ENCODE results near the gene TSPAN9.

DNA sequence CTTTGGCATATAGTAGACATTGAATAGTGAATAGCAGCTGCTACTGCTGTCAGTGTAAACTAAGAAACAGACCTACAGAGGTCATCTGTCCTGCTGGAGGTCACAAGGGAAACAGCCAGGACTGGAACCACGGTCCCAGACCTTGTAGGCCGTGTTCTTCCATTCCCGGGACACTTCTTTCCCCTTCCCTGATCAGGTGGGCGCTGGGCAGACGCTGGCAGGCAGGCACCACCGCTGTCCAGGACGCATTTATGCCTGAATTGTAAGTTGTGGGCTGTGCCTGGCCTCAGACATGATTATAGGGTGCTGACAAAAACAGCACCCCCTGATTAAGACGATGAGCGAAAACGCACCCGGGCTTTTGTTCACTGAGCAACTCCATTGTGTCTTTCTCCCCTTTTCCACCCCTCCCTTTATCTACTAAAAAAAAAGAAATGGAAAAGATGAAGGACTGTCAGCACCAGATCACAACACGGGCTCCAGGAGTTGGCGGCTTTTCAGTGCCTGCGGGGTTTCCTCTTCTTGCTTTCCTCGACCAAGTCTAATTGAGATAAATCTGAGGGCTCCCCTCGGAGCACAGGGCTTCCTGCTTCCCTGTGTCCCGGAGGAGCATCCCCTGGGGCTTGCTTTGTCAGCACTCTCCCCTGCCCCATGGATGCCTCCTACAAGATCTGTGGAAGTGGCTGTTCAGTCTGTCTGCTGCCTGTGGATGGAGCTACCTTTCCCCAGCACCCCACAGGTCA, 80.6 kb downstream of the TSPAN9 start:
- TF ChIP-seq SMC3 (IDR thresholded peaks at IDR 0.05; ENCODE audit: borderline replicate concordance, low read length) (no peak), POLR2A (IDR thresholded peaks at IDR 0.05; ENCODE audit: low read depth, low read length) (no peak), EZH2 (IDR thresholded peaks at IDR 0.05; ENCODE audit: borderline replicate concordance, control insufficient read depth, low read depth, low read length) (no peak), TBL1XR1 (IDR thresholded peaks at IDR 0.05; ENCODE audit: low read depth, low read length) (no peak), SIN3A (IDR thresholded peaks at IDR 0.05; ENCODE audit: low read depth, low read length) (no peak)
- TF ChIP-seq, protein P1, sequence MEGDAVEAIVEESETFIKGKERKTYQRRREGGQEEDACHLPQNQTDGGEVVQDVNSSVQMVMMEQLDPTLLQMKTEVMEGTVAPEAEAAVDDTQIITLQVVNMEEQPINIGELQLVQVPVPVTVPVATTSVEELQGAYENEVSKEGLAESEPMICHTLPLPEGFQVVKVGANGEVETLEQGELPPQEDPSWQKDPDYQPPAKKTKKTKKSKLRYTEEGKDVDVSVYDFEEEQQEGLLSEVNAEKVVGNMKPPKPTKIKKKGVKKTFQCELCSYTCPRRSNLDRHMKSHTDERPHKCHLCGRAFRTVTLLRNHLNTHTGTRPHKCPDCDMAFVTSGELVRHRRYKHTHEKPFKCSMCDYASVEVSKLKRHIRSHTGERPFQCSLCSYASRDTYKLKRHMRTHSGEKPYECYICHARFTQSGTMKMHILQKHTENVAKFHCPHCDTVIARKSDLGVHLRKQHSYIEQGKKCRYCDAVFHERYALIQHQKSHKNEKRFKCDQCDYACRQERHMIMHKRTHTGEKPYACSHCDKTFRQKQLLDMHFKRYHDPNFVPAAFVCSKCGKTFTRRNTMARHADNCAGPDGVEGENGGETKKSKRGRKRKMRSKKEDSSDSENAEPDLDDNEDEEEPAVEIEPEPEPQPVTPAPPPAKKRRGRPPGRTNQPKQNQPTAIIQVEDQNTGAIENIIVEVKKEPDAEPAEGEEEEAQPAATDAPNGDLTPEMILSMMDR (IDR thresholded peaks at IDR 0.05 in 2 of 3, conservative IDR thresholded peaks at IDR 0.05 in 1 of 3; ENCODE audit: control insufficient read depth in 2 of 3, extremely low read depth in 1 of 3, insufficient read depth in 1 of 3, low read depth in 3 of 3, low read length in 3 of 3), result no peak
